ENCODE results near the gene NHLRC4.

NHLRC4 gene

GRCh38 chr16:566475-567372, at the start of gene NHLRC4:
Gene NHLRC4, plus strand, starts transcription at chr16:567005. Its CDS starts 1,043 bp downstream, at chr16:568048.
- peak; percentile 53 for DNase-seq

- DNase-seq, result no peak
Measured at GRCh38 chr16:518858-519257, 47.9 kb upstream of the NHLRC4 start.

- DNase-seq, result no peak
Measured at GRCh38 chr16:519425-519824, 47.4 kb upstream of the NHLRC4 start.

GRCh38 chr16:519841-520687, 46.7 kb upstream of the NHLRC4 start:
- DNase-seq, result no peak

GRCh38 chr16:520847-521246, 46.0 kb upstream of the NHLRC4 start:
- DNase-seq, result no peak

GRCh38 chr16:521381-522210, 45.2 kb upstream of the NHLRC4 start:
- no peak for DNase-seq

- DNase-seq, result no peak
Measured at GRCh38 chr16:522320-523096, 44.3 kb upstream of the NHLRC4 start.

GRCh38 chr16:523097-523741, 43.6 kb upstream of the NHLRC4 start:
- DNase-seq, result no peak

- DNase-seq, result no peak
Measured at GRCh38 chr16:524274-525040, 42.3 kb upstream of the NHLRC4 start.

- DNase-seq, result no peak
Measured at GRCh38 chr16:525123-525519, 41.7 kb upstream of the NHLRC4 start.

- peak; percentile 42 for DNase-seq
Measured at GRCh38 chr16:525520-526180, 41.2 kb upstream of the NHLRC4 start.

GRCh38 chr16:526181-527014, 40.4 kb upstream of the NHLRC4 start:
- DNase-seq, result no peak

- DNase-seq, result peak; percentile 86
Measured at GRCh38 chr16:527015-527903, 39.5 kb upstream of the NHLRC4 start, which contains the start of gene CAPN15. Gene CAPN15, plus strand, starts transcription at chr16:527712. Its CDS starts 19,127 bp downstream, at chr16:546839.

- DNase-seq, result peak; percentile 33
Measured at GRCh38 chr16:528111-529011, 38.4 kb upstream of the NHLRC4 start.

- peak; percentile 42 for DNase-seq
Measured at GRCh38 chr16:529012-529575, 37.7 kb upstream of the NHLRC4 start.

- no peak for DNase-seq
Measured at GRCh38 chr16:530111-530817, 36.5 kb upstream of the NHLRC4 start.
